Lower lobe of right lung (tissue), 2 donors: ENCODE results near the gene TRPV6. TPM values are rescaled to one million over a fixed set of nuclear protein-coding genes. Genes with fewer than 3 reads are reported as not detected.

Experiments used
- ATAC-seq, 2 donors: fragments of 200-7000 bp; cut with Tn5 transposase; one replicate each; pipeline ENCODE4 v1.9.1; 2020 to 2022; ENCODE audit warnings: mild to moderate bottlenecking in 2 of 2, moderate library complexity in 2 of 2
- DNase-seq: peaks from one replicate; pipeline ENCODE4 v3.0.0-alpha.2; 2020
- H3K27ac ChIP-seq: fragments of 200-600 bp; one replicate; pipeline ENCODE4 v1.8.0; 2022
- H3K27me3 ChIP-seq: fragments of 200-600 bp; one replicate; pipeline ENCODE4 v1.8.0; 2022; ENCODE audit warnings: low read depth
- H3K36me3 ChIP-seq: fragments of 200-600 bp; one replicate; pipeline ENCODE4 v1.8.0; 2022; ENCODE audit warnings: mild to moderate bottlenecking
- H3K4me1 ChIP-seq: fragments of 200-600 bp; one replicate; pipeline ENCODE4 v1.8.0; 2022
- H3K4me3 ChIP-seq: fragments of 200-600 bp; one replicate; pipeline ENCODE4 v1.8.0; 2022; ENCODE audit warnings: mild to moderate bottlenecking
- H3K9me3 ChIP-seq: fragments of 200-600 bp; one replicate; pipeline ENCODE4 v1.8.0; 2022
- CTCF ChIP-seq: fragments of 200-600 bp; IDR thresholded peaks from one replicate; pipeline ENCODE4 v1.8.0; 2022; ENCODE audit warnings: antibody characterized with exemption, mild to moderate bottlenecking
- intact Hi-C: fragments of 100-400 bp; cut with DNase I; formaldehyde crosslinking; loops from one replicate; pipeline ENCODE4 v1.11.0; 2022
- long read RNA-seq: library from polyadenylated mRNA; unstranded; transcript quantifications from one replicate; pipeline ENCODE4 v2.0.0, GENCODE V29; 2021
- total RNA-seq: library from RNA; stranded (reverse); fragmentation: NEBNext Ultra II Directional; extraction: Animal tissue kit (Norgen Biotek cat#: 25700); gene quantifications from one replicate; pipeline ENCODE4 v1.2.1, GENCODE V29; 2021
- donor health status: DM: no; HTN: yes; CAD: no; lungs with severe emphysema.

TRPV6 gene
- total RNA-seq, result 0.21 TPM
- long read RNA-seq, partial matches to known transcripts, result 1 of 2 reads
- long read RNA-seq, other reads (novel, unspliced or antisense), result 1 of 2 reads

DNA sequence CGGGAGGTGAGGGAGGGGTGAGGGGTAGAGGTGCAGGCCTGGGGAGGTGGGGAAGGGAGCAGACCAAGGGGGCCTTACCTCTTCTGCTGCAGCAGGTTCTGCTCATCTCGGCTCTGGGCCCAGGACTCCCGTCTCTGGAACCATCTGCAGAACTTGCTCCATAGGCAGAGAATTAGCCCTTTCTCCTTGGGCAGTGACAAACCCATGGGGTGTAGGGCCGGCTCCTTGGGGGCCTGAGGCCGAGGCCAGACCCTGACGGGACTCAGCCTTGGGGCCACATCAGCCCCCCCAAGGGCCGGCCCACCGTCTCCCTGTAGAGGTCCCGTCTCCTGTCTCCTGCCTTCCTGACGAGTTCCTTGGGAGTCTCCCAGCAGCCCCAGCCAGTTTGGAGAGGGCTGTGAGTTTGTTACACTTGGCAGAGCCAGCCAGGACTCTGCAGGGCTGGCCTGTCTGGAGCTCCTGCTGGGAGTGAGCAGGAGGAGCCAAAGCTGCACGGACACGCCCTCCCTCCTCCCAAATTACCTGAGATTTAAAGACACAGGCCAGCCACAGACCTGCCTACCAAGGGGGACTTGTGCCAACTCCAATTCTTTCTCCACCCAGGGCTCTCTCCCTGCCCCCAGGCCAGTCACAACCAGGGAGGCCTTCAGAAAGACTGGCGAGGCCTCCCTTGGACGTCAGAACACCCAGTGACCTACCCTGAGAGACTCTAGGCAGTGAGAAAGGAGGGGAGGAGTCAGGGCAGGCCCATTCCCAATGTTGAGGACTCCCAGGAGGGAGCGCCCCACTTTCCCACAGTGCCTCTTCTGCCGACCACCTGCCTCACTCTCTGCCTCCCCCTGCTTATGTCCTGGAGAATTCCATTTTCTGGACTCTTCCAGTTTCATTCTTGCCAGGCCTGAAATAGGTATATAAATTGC lies at the start of gene TRPV6:
Gene TRPV6, minus strand, starts transcription at position 435 of the 920 bp plus-strand sequence.
- DNase-seq, result peak; percentile 73
- peak; percentile 90 to 95 for ATAC-seq
- intact Hi-C loops, result no loop called here
- Histone ChIP-seq H3K27ac (no peak within 1 kb of the TSS), H3K4me1 (no peaks in the 10 kb centered on the region), H3K36me3 (no peaks in the 10 kb centered on the region), H3K9me3 (no peaks in the 10 kb centered on the region), H3K27me3 (peaks cover 8% of the 10 kb centered on the region), H3K4me3 (no peak within 1 kb of the TSS)
- no peak for TF ChIP-seq CTCF

- no peak for TF ChIP-seq CTCF
- H3K4me1 ChIP-seq, result no peaks in the 10 kb centered on the region
- H3K4me3 ChIP-seq, result no peak overlapping the region
- intact Hi-C loops, result no loop called here
- DNase-seq, result no peak
- no peaks in the 10 kb centered on the region for H3K27me3 ChIP-seq
- H3K36me3 ChIP-seq, result no peaks in the 10 kb centered on the region
- H3K9me3 ChIP-seq, result no peaks in the 10 kb centered on the region
- no peak overlapping the region for H3K27ac ChIP-seq
- no peak for ATAC-seq
Observed at GRCh38 chr7:142934056-142934455, 48.5 kb upstream of the TRPV6 start.

DNA sequence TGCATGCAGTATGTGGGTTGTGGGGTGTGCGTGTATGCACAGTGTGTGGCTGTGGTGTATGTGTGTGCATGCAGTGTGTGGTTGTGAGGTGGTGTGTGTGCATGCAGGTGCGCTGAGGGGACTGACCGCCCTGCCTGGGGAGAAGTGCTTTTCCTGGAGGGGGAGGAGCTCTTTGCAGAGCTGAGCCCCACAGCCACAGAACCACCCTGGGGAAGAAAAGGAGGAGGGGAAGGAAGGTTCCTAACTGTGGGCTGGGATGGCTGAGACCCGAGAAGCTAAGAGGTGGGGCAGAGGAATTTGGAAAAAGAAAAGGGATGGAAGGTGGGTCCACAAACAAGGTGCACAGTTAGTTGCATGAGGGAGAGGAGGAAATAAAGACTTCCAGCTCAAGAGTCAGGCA lies 48.1 kb upstream of the TRPV6 start, which contains the start of gene TRPV5:
Gene TRPV5, minus strand, starts transcription at position 123 of the 400 bp plus-strand sequence. CDS start 287 bp downstream, outside the sequence.
- Histone ChIP-seq H3K4me1 (no peaks in the 10 kb centered on the region), H3K27ac (no peak within 1 kb of the TSS), H3K36me3 (no peaks in the 10 kb centered on the region), H3K4me3 (no peak within 1 kb of the TSS), H3K27me3 (no peaks in the 10 kb centered on the region), H3K9me3 (no peaks in the 10 kb centered on the region)
- DNase-seq (no peak), ATAC-seq (no peak)
- no peak for TF ChIP-seq CTCF
- intact Hi-C loops, result no loop called here

- TF ChIP-seq CTCF, result no peak
- DNase-seq (no peak), ATAC-seq (no peak)
- H3K4me1 ChIP-seq, result no peaks in the 10 kb centered on the region
- no peak overlapping the region for H3K27ac ChIP-seq
- no peaks in the 10 kb centered on the region for H3K27me3 ChIP-seq
- H3K9me3 ChIP-seq, result no peaks in the 10 kb centered on the region
- H3K4me3 ChIP-seq, result no peak overlapping the region
- H3K36me3 ChIP-seq, result no peaks in the 10 kb centered on the region
- intact Hi-C loops, result no loop called here
Observed at GRCh38 chr7:142933092-142933475, 47.5 kb upstream of the TRPV6 start.

DNA sequence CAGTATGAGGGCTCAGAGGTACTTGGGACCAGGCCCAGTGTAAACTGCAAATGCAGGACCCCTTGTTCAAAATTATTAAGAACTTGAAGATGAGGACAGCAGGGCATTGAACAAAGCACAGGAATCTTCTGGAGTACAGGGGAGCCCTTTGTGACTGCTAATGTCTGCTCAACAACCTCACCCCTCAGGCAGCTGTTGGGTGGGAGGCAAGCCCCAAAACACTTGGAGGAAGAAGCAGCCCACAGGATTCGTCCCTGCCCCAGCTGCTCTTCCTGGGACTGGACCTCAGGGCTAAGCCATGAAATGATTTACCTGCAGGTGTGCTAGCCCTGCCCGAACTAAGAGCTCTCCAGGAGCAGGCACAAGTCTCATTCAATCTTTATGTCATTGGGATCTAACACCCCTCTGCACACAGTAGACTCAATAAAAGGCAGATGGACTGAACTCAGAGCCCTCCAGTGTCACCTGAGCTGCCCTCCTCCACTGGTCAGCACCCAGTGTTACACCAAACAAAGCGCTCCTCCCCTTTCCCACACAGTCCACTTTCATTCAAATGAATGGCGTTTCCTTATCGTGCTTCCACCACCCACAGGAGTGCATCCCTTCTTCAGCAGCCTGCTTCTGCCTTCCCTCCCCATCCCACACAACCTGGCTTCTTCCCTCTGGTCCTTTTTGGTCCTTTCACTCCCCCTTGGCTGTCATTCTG lies 47.0 kb upstream of the TRPV6 start:
- no peak overlapping the region for H3K4me3 ChIP-seq
- no peaks in the 10 kb centered on the region for H3K27me3 ChIP-seq
- no peak overlapping the region for H3K27ac ChIP-seq
- intact Hi-C loops, result no loop called here
- no peaks in the 10 kb centered on the region for H3K36me3 ChIP-seq
- no peaks in the 10 kb centered on the region for H3K9me3 ChIP-seq
- no peaks in the 10 kb centered on the region for H3K4me1 ChIP-seq
- ATAC-seq, result no peak
- no peak for TF ChIP-seq CTCF
- DNase-seq, result no peak
